ENCODE results near the gene FAM118B. TPM values are rescaled to one million over a fixed set of nuclear protein-coding genes. Genes with fewer than 3 reads are reported as not detected.

The FAM118B gene
- 33.8 and 34.2 TPM in 2 replicates for total RNA-seq
- polyA plus RNA-seq (2012), result 27.1 TPM

- DNase-seq (ENCODE audit: low read depth), result peak; percentile 97
These were observed at the start of gene FAM118B, which contains the start of gene RPUSD4 for GRCh38 chr11:126211236-126212088. Gene FAM118B (plus strand): TSS chr11:126211782. CDS start chr11:126235002, 23,220 bp downstream. Gene RPUSD4 (minus strand): TSS chr11:126211650. CDS start chr11:126211638, 12 bp downstream.

GRCh38 chr11:126162306-126163030 lies 49.1 kb upstream of the FAM118B start:
- peak; percentile 88 for DNase-seq (ENCODE audit: low read depth)

GRCh38 chr11:126163074-126163700 lies 48.4 kb upstream of the FAM118B start:
- peak; percentile 96 for DNase-seq (ENCODE audit: low read depth)

GRCh38 chr11:126163779-126164178 lies 47.8 kb upstream of the FAM118B start:
- no peak for DNase-seq (ENCODE audit: low read depth)

GRCh38 chr11:126164781-126165180 lies 46.8 kb upstream of the FAM118B start:
- no peak for DNase-seq (ENCODE audit: low read depth)

- peak; percentile 38 for DNase-seq (ENCODE audit: low read depth)
These were observed 46.3 kb upstream of the FAM118B start for GRCh38 chr11:126165311-126165720.

GRCh38 chr11:126165757-126166156 lies 45.8 kb upstream of the FAM118B start:
- DNase-seq (ENCODE audit: low read depth), result no peak

GRCh38 chr11:126166413-126166812 lies 45.2 kb upstream of the FAM118B start:
- no peak for DNase-seq (ENCODE audit: low read depth)

- peak; percentile 73 for DNase-seq (ENCODE audit: low read depth)
These were observed 44.1 kb upstream of the FAM118B start for GRCh38 chr11:126167488-126167887.

GRCh38 chr11:126169291-126169690 lies 42.3 kb upstream of the FAM118B start:
- DNase-seq (ENCODE audit: low read depth), result no peak

- DNase-seq (ENCODE audit: low read depth), result peak; percentile 90
These were observed 39.0 kb upstream of the FAM118B start for GRCh38 chr11:126172596-126173038.

- DNase-seq (ENCODE audit: low read depth), result peak; percentile 87
These were observed 38.3 kb upstream of the FAM118B start for GRCh38 chr11:126173257-126173656.

GRCh38 chr11:126174816-126175215 lies 36.8 kb upstream of the FAM118B start:
- no peak for DNase-seq (ENCODE audit: low read depth)

- no peak for DNase-seq (ENCODE audit: low read depth)
These were observed 36.2 kb upstream of the FAM118B start for GRCh38 chr11:126175393-126175792.

GRCh38 chr11:126176853-126177470 lies 34.6 kb upstream of the FAM118B start:
- DNase-seq (ENCODE audit: low read depth), result no peak

GRCh38 chr11:126181939-126182730 lies 29.4 kb upstream of the FAM118B start:
- DNase-seq (ENCODE audit: low read depth), result no peak

GRCh38 chr11:126182787-126183445 lies 28.7 kb upstream of the FAM118B start:
- no peak for DNase-seq (ENCODE audit: low read depth)

- DNase-seq (ENCODE audit: low read depth), result no peak
These were observed 26.1 kb upstream of the FAM118B start for GRCh38 chr11:126185259-126186024.

Measured in myocyte (in vitro differentiated cells).